RWPE1 (cell line): Measurements from ENCODE around the gene EMX1.

ENCODE experiments used
- CTCF ChIA-PET: fragments of 350-600 bp; sonication (Branson Sonifier 250); formaldehyde crosslinking; extraction: SDS; loops from one replicate; lab custom pipeline; 2021; lab: Yijun Ruan, JAX
- POLR2A ChIA-PET: fragments of 400-600 bp; formaldehyde crosslinking; extraction: SDS; loops from one replicate; lab custom pipeline; 2020; ENCODE audit warnings: antibody characterized with exemption; ENCODE audit not compliant: low non-redundant PET; lab: Yijun Ruan, JAX
- DNase-seq: peaks from one replicate; pipeline ENCODE4 v3.0.0; 2012; ENCODE audit warnings: low spot score
- H3K27ac ChIP-seq: fragments of 450-650 bp; 2 replicates; pipeline ENCODE4 v1.5.1; 2017
- TF ChIP-seq, protein P1 (sequence below): fragments of 450-650 bp; conservative IDR thresholded peaks from 2 replicates; pipeline ENCODE4 v1.5.1; 2017; ENCODE audit warnings: low read depth, mild to moderate bottlenecking

The EMX1 gene

DNA sequence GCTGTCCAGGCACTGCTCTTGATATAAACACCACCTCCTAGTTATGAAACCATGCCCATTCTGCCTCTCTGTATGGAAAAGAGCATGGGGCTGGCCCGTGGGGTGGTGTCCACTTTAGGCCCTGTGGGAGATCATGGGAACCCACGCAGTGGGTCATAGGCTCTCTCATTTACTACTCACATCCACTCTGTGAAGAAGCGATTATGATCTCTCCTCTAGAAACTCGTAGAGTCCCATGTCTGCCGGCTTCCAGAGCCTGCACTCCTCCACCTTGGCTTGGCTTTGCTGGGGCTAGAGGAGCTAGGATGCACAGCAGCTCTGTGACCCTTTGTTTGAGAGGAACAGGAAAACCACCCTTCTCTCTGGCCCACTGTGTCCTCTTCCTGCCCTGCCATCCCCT is 15.9 kb downstream of the EMX1 start:
- ChIA-PET CTCF (interaction anchor here (0.6 to 2.9 kb wide), 2 partner anchors 40 to 216 kb away, joined by 3 to 19 read pairs; no protein-coding TSS in a partner anchor), POLR2A (no interaction called here)
- no peak for DNase-seq
- TF ChIP-seq, protein P1, sequence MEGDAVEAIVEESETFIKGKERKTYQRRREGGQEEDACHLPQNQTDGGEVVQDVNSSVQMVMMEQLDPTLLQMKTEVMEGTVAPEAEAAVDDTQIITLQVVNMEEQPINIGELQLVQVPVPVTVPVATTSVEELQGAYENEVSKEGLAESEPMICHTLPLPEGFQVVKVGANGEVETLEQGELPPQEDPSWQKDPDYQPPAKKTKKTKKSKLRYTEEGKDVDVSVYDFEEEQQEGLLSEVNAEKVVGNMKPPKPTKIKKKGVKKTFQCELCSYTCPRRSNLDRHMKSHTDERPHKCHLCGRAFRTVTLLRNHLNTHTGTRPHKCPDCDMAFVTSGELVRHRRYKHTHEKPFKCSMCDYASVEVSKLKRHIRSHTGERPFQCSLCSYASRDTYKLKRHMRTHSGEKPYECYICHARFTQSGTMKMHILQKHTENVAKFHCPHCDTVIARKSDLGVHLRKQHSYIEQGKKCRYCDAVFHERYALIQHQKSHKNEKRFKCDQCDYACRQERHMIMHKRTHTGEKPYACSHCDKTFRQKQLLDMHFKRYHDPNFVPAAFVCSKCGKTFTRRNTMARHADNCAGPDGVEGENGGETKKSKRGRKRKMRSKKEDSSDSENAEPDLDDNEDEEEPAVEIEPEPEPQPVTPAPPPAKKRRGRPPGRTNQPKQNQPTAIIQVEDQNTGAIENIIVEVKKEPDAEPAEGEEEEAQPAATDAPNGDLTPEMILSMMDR, result no peak
- no peak overlapping the region for H3K27ac ChIP-seq

DNA sequence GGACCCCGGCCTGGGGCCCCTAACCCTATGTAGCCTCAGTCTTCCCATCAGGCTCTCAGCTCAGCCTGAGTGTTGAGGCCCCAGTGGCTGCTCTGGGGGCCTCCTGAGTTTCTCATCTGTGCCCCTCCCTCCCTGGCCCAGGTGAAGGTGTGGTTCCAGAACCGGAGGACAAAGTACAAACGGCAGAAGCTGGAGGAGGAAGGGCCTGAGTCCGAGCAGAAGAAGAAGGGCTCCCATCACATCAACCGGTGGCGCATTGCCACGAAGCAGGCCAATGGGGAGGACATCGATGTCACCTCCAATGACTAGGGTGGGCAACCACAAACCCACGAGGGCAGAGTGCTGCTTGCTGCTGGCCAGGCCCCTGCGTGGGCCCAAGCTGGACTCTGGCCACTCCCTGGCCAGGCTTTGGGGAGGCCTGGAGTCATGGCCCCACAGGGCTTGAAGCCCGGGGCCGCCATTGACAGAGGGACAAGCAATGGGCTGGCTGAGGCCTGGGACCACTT is 16.4 kb downstream of the EMX1 start:
- ChIA-PET CTCF (interaction anchor here (0.8 to 2.9 kb wide), 2 partner anchors 41 to 54 kb away, joined by 5 to 19 read pairs; no protein-coding TSS in a partner anchor), POLR2A (no interaction called here)
- H3K27ac ChIP-seq, result no peak overlapping the region
- TF ChIP-seq, protein P1, result no peak
- no peak for DNase-seq

DNA sequence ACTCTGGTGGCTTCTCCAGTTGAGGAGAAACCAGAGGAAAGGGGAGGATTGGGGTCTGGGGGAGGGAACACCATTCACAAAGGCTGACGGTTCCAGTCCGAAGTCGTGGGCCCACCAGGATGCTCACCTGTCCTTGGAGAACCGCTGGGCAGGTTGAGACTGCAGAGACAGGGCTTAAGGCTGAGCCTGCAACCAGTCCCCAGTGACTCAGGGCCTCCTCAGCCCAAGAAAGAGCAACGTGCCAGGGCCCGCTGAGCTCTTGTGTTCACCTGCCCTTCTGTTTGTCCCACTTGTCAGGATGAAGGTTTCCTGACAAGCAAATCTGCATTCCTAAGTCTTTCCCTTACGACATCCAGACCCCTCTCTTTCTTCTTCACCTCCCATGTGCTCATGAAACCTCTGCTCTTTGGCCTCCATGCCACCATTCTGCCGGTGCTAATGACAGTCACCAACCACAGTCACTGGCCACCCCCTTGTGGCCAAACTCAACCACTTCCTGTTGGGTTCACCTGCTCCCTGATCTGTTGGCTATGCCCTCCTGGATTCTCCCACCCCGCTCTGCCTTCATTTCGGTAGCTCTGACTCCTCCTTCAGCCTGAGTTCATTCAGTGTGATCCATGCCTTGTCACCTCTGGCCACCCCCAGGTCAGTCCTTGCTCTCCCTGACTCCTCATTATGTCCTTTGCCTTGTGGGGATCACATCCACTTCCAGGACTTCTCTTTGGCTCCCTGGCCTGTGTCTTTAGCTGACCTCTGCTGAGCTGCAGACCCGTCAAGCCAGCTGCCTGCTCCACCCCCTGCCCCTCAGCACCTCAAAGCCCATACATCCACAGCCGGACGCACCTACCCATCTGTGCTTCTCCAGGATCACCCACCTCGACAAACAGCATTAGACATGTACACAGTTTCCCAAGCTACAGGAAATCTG is 17.6 kb downstream of the EMX1 start:
- POLR2A ChIA-PET, result no interaction called here
- TF ChIP-seq, protein P1, result no peak
- peak; percentile 62 for DNase-seq
- H3K27ac ChIP-seq, result no peak overlapping the region
- CTCF ChIA-PET, result interaction anchor here (0.6 to 2.9 kb wide), 7 partner anchors 18 to 96 kb away, joined by 3 to 19 read pairs (median 3); no protein-coding TSS in a partner anchor

DNA sequence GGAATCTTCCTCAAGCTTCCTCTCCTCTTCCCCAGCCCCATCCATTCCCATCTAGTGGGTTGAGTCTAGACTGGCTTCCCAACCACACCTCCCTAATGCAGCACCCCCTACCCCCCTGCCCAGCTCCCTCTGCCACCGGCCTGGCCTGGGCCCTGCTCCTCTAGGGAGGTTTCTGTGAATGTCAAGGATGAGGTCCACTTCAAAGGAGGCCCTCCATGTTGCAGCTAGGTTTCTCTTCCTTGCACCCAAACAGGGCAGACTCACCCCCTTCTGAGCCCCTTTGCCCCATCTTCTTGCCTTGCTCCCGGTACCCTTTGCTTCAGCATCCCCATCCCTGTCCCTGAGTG is 18.3 kb downstream of the EMX1 start:
- CTCF ChIA-PET, result interaction anchor here (1.0 to 2.9 kb wide), 3 partner anchors 40 to 48 kb away, joined by 3 to 19 read pairs (median 5); no protein-coding TSS in a partner anchor
- TF ChIP-seq, protein P1, result no peak
- no peak for DNase-seq
- no peak overlapping the region for H3K27ac ChIP-seq
- POLR2A ChIA-PET, result no interaction called here

DNA sequence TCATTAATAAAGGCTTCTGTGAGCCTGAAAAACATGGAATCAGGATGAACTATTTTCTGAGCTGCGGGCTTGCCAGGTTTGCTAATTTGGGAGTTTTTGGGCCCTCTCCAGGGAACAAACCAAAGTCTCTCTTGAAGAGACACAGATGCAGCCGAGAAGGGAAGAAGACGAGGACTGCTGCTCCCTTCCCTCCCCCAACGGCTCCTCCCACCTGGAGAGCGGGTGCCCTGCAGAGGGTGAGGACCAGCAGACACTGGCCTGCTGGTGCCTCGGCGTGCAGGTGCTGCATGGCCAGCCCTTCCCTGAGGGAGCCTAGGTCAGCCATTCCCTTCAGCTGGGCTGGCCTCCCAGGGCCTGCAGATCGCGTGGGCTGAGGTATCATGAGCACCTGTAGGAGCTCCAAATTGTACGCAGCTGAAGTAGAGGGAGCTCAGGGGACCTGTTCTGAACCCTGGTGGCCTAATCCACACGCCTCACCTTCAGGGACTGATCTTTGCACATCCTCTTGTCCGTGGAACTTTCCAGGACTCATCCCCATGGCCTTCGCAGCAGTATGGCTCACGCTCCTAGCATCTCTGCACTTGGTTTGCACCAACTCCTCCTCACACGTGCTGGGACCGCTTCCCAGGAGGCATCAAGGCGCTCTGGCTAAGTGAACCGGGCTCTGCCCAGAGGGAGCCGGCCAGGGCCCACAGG is 19.5 kb downstream of the EMX1 start:
- TF ChIP-seq, protein P1, result no peak
- ChIA-PET POLR2A (no interaction called here), CTCF (interaction anchor here (2.1 kb wide), 1 partner anchor 43 kb away, joined by 10 read pairs; no protein-coding TSS in a partner anchor)

DNA sequence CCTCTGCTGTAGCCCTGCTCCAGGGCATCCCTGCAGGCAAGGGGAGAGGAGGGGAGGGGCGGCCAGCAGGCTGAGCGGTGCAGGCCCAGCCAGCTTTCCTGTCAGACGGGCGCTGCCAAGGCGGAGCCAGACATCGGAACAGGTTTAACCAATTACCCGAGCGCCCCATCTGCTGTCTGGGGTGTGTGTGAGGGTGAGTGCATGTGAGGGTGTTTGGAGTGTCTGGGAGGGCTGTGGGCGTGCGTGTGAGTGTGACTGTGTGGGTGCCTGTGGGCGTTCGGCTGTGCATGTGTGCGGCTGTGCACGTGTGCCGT is 20.0 kb downstream of the EMX1 start:
- TF ChIP-seq, protein P1, result no peak
- POLR2A ChIA-PET, result no interaction called here
- DNase-seq, result no peak
- H3K27ac ChIP-seq, result no peak overlapping the region
- CTCF ChIA-PET, result interaction anchor here (2.1 kb wide), 1 partner anchor 44 kb away, joined by 10 read pairs; no protein-coding TSS in a partner anchor

More for the DNA sequence above, 19.5 kb downstream of the EMX1 start:
- H3K27ac ChIP-seq, result no peak overlapping the region
- DNase-seq, result no peak
